ENCODE results near the gene BRK1. TPM values are rescaled to one million over a fixed set of nuclear protein-coding genes. Genes with fewer than 3 reads are reported as not detected.

BRK1 gene
- total RNA-seq (2013; cell fraction: nucleolus; rRNA removed): 21.2 and 26.5 TPM in 2 replicates
- total RNA-seq (2014; rRNA removed) (97.8 and 113 TPM in 2 replicates), total RNA-seq (2014; rRNA removed; fragmentation: Illumina TruSeq; extraction: Trizol) (113 TPM in 2 replicates), total RNA-seq (2021) (98.6 and 100 TPM in 2 replicates), polyA plus RNA-seq (2011; rRNA removed) (233 and 236 TPM in 2 replicates), polyA plus RNA-seq (2014; fragmentation: Illumina TruSeq; extraction: Trizol) (190 and 202 TPM in 2 replicates), polyA plus RNA-seq (2014; fragmentation: Nextera tagmentation; extraction: Ambion mirVana) (100 to 1,000 TPM; 309 to 457 TPM), polyA plus RNA-seq (2014; rRNA removed) (144 and 178 TPM in 2 replicates), polyA plus RNA-seq (2016; fragmentation: Nextera tagmentation; extraction: Ambion mirVana) (100 to 1,000 TPM; 217 TPM), polyA minus RNA-seq (2011; rRNA and poly(A)+ RNA removed) (76.1 and 85.5 TPM in 2 replicates), Bru-seq, nascent RNA (percentile 86 among the genes with signal in this experiment), BruChase-seq, experiment 1, labeled RNA remaining after a 6-hour chase (percentile 91 among the genes with signal in this experiment), BruChase-seq, experiment 2, labeled RNA remaining after a 2-hour chase (percentile 87 among the genes with signal in this experiment)
- 164 TPM for polyA plus RNA-seq (2011; ENCODE audit: low read depth)
- polyA plus RNA-seq (2011; cell fraction: cytosol; rRNA removed): 150 and 160 TPM in 2 replicates
- 58.7 and 70.9 TPM in 2 replicates for polyA plus RNA-seq (2011; cell fraction: nucleus; rRNA removed)
- polyA plus RNA-seq (2012): 151 and 158 TPM in 2 replicates
- 20.4 and 24.6 TPM in 2 replicates for polyA minus RNA-seq (2011; cell fraction: cytosol; rRNA and poly(A)+ RNA removed)
- polyA minus RNA-seq (2011; cell fraction: nucleus; rRNA and poly(A)+ RNA removed): 13.3 and 21.5 TPM in 2 replicates
- long read RNA-seq, experiment 1, transcript BRK1-201 (3 exons, 1,233 nt): major isoform, 120 of 123 reads
- long read RNA-seq, experiment 1, partial matches to known transcripts: 0 of 123 reads
- long read RNA-seq, experiment 1, other reads (novel, unspliced or antisense): 3 of 123 reads
- long read RNA-seq, experiment 2, transcript BRK1-201 (3 exons, 1,233 nt): major isoform, 676 of 736 reads
- long read RNA-seq, experiment 2, partial matches to known transcripts: 11 of 736 reads
- long read RNA-seq, experiment 2, other reads (novel, unspliced or antisense): 49 of 736 reads

DNA sequence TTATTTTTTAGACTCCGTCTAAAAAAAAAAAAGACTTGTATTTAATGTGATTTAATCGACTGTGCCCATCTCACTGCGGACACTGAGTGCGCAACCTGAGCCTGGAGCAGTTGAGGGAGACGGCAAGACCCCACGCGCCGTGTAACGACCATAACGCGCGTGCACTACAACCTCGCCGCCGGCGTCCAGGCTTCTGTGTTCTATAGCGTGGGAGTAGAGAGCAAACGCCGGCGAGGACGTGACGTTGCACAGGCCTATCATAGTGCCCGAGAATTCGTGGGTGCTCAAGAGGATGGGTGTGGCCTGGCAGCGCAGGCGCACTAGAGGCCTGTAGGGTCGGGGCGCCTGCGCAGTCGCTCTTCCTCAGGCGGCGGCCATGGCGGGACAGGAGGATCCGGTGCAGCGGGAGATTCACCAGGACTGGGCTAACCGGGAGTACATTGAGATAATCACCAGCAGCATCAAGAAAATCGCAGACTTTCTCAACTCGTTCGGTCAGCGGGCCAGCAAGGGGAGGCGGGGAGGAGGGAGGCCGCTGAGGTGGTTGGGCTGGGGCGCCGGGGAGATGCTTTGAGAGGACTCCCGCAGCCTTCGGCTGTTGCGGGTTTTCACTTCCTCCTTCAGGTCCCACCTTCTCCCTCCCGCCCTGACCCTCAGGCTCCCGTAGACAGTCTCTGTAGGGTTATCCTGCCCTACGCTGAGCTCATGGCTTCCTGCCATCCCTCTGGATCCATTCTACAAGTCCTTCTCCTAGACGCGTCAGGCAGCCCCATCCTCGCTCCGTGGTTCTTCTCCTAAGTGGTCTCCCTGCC is at the start of gene BRK1:
TSS of gene BRK1 (plus strand) at position 350 of the 812 bp plus-strand sequence. CDS start at position 377, 27 bp downstream.
- Histone ChIP-seq H3K27ac (ENCODE audit: control insufficient read depth, insufficient read depth) (peak within 1 kb of the TSS; percentile 83), H3K9ac (ENCODE audit: control insufficient read depth, insufficient read depth, low read length) (peak within 1 kb of the TSS; percentile 94), H3K36me3 (ENCODE audit: control insufficient read depth in 2 of 2, insufficient read depth in 2 of 2, low read length in 1 of 2) (no peaks in the 10 kb centered on the region), H3K4me3 (peak within 1 kb of the TSS; percentile 89), H3K4me1 (ENCODE audit: control insufficient read depth, insufficient read depth, low read length) (peaks cover 3% of the 10 kb centered on the region), H3K79me2 (ENCODE audit: control insufficient read depth, insufficient read depth, low read length) (peaks cover 43% of the 10 kb centered on the region), H3K9me3 (replicated peaks; ENCODE audit: control insufficient read depth, insufficient read depth, low read length) (no peaks in the 10 kb centered on the region), H3K27me3 (replicated peaks in 1 of 2; ENCODE audit: control insufficient read depth in 2 of 2, insufficient read depth in 2 of 2, low read length in 1 of 2) (no peaks in the 10 kb centered on the region), H4K20me1 (ENCODE audit: control insufficient read depth, insufficient read depth) (no peaks in the 10 kb centered on the region; the same call in 1 of the 2 replicates), H2AFZ (ENCODE audit: control insufficient read depth, low read depth, low read length) (peak within 1 kb of the TSS; percentile 93), H3K4me2 (ENCODE audit: control insufficient read depth, insufficient read depth) (peak within 1 kb of the TSS; percentile 80)
- POLR2A ChIA-PET: interaction anchor here (0.6 to 2.0 kb wide), 14 partner anchors 14 to 1015 kb away, joined by 3 to 9 read pairs (median 4); partner anchors contain the start of gene TATDN2
- intact Hi-C loops (cut with micrococcal nuclease; ENCODE audit: unreplicated experiment): loop anchor here (5.0 to 10.0 kb wide), 2 partner anchors 109 to 207 kb away; partner anchors contain the start of gene SEC13
- RAD21 ChIA-PET (ENCODE audit: unreplicated experiment): interaction anchor here (0.6 to 2.0 kb wide), 6 partner anchors 20 to 276 kb away, joined by 3 to 10 read pairs (median 4); no protein-coding TSS in a partner anchor
- BruUV-seq (replicated peaks): no TSS peak
- in situ Hi-C loops (cut with MboI): no loop called here
- DNase-seq (ENCODE audit: low read depth, low spot score) (peak; percentile 94), FAIRE-seq (peak; percentile 88), ATAC-seq (peak; percentile 95)
- SMC1A ChIA-PET (ENCODE audit: uncharacterized antibody, unreplicated experiment): interaction anchor here (1.0 kb wide), 1 partner anchor 108 kb away, joined by 4 read pairs; no protein-coding TSS in a partner anchor
- WGBS (ENCODE audit: insufficient coverage, insufficient replicate concordance, low lambda C conversion rate, missing lambda C conversion rate): 1% methylated on average over 51 of the region's 54 CpGs
- CTCF ChIA-PET: interaction anchor here (2.0 kb wide), 1 partner anchor 50 kb away, joined by 4 read pairs; no protein-coding TSS in a partner anchor
- TF ChIP-seq POLR2AphosphoS5 (IDR thresholded peaks at IDR 0.05; ENCODE audit: low read length) (peak; percentile 95), TBL1XR1 (IDR thresholded peaks at IDR 0.05; ENCODE audit: low read depth, low read length) (no peak), NRF1 (conservative IDR thresholded peaks at IDR 0.05; ENCODE audit: low read depth, low read length) (peak; percentile 88), FOXM1 (IDR thresholded peaks at IDR 0.05; ENCODE audit: low read depth, low read length) (no peak), MTA3 (IDR thresholded peaks at IDR 0.05; ENCODE audit: borderline replicate concordance, low read length) (peak; percentile 26; the same call in 1 of the 2 replicates), TAF1 (IDR thresholded peaks at IDR 0.05; ENCODE audit: borderline replicate concordance, low read depth, low read length) (peak; percentile 67), ELK1 (IDR thresholded peaks at IDR 0.05; ENCODE audit: low read depth, low read length) (no peak), GATAD2B (conservative IDR thresholded peaks at IDR 0.05; ENCODE audit: low read depth) (0 out of 2 replicates have a peak, but pooled peaks have one; percentile 24), EED (IDR thresholded peaks at IDR 0.05; ENCODE audit: low read depth) (0 out of 2 replicates have a peak, but pooled peaks have one; percentile 7), SMARCA5 (IDR thresholded peaks at IDR 0.05) (0 out of 2 replicates have a peak, but pooled peaks have one; percentile 53), ZNF384 (IDR thresholded peaks at IDR 0.05; ENCODE audit: borderline replicate concordance, low read depth, low read length) (no peak), EGR1 (IDR thresholded peaks at IDR 0.05; ENCODE audit: borderline replicate concordance in 1 of 2, low read depth in 2 of 2, low read length in 2 of 2) (peak; percentile 28 to 92), BMI1 (IDR thresholded peaks at IDR 0.05; ENCODE audit: borderline replicate concordance) (no peak), NFYA (IDR thresholded peaks at IDR 0.05; ENCODE audit: borderline replicate concordance, low read depth, low read length) (no peak), SIX5 (IDR thresholded peaks at IDR 0.05; ENCODE audit: low read depth, low read length, severe bottlenecking) (no peak), BCL3 (IDR thresholded peaks at IDR 0.05; ENCODE audit: borderline replicate concordance, insufficient read depth, low read depth, low read length, poor library complexity, severe bottlenecking) (peak; percentile 25)

All from GM12878 (cell line).